Subcutaneous adipose tissue (tissue), 4 donors: ENCODE measurements around the gene RNF126. TPM values are rescaled to one million over a fixed set of nuclear protein-coding genes. Genes with fewer than 3 reads are reported as not detected.

Source experiments
- total RNA-seq, 4 donors: library from RNA; depleted of rRNA; stranded (reverse); fragments of >200 nt; gene quantifications; one replicate each; pipeline ENCODE4 v1.1.0, GENCODE V29; 2016
- TF ChIP-seq, protein P1 (sequence below): fragments of 450-650 bp; IDR thresholded peaks from one replicate; pipeline ENCODE4 v1.5.1; 2016; ENCODE audit warnings: low read depth, mild to moderate bottlenecking, control low read depth, antibody characterized with exemption, moderate library complexity

The RNF126 gene
- 10 to 100 TPM; 23.3 to 85.9 (median 31.1) TPM for total RNA-seq

DNA sequence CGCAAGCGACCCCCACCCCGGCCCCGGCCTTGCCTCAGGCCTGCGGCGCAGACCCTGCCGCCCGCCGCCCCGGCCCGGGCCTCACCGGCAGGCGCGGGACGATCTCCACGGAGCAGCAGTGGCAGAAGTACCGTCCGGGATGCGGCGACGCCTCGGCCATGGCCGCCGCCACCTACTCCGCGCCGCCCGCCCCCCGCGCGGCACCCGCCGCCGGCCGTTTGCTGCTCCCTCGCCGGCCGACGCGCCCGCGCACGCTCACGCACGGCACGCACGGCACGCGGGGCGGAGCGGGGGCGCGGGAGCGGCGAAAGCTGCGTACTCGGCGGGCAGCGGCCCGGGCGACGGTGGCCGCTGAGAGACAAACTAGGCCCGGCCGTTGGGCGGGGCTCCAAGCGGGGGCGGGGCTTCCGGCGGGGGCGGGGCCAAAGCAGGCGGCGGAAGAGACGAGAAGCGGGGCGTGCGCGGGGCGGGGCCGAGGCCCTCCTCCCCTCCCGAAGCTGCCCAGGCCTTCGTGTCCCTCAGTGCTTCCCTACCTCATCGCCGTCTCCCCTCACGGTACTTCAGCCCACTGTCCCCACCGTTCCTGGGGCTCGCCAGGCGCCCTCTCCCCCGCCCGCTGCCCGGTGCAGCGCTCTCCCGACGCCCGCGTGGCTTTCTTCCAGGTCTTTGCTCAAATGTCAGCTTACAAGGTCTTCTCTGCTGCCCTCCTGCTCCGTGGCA is at the start of gene RNF126:
RNF126 (minus strand) TSS at position 253 of the 720 bp plus-strand sequence; CDS start at position 160, 93 bp downstream.
- TF ChIP-seq, protein P1, sequence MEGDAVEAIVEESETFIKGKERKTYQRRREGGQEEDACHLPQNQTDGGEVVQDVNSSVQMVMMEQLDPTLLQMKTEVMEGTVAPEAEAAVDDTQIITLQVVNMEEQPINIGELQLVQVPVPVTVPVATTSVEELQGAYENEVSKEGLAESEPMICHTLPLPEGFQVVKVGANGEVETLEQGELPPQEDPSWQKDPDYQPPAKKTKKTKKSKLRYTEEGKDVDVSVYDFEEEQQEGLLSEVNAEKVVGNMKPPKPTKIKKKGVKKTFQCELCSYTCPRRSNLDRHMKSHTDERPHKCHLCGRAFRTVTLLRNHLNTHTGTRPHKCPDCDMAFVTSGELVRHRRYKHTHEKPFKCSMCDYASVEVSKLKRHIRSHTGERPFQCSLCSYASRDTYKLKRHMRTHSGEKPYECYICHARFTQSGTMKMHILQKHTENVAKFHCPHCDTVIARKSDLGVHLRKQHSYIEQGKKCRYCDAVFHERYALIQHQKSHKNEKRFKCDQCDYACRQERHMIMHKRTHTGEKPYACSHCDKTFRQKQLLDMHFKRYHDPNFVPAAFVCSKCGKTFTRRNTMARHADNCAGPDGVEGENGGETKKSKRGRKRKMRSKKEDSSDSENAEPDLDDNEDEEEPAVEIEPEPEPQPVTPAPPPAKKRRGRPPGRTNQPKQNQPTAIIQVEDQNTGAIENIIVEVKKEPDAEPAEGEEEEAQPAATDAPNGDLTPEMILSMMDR = no peak

DNA sequence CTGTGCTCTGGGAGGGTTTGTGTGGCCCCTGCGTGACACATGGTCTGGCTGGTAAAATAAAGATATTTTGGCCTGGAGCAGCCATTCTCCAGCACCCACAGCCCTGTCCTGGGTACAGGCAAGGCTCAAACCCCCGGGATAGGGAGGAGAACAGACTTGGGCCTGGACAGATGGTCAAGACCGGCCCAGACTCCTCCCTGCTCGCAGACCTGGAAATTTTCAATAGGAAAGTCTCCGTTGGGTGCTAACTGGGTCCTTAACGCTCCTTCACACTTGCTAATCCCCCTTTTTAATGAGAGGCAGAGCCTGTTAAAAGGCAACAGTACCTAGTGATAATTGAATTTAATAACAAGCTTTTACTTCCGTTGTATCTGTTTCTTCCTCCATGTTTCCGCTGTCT is 48.2 kb upstream of the RNF126 start:
- TF ChIP-seq, protein P1 = no peak

DNA sequence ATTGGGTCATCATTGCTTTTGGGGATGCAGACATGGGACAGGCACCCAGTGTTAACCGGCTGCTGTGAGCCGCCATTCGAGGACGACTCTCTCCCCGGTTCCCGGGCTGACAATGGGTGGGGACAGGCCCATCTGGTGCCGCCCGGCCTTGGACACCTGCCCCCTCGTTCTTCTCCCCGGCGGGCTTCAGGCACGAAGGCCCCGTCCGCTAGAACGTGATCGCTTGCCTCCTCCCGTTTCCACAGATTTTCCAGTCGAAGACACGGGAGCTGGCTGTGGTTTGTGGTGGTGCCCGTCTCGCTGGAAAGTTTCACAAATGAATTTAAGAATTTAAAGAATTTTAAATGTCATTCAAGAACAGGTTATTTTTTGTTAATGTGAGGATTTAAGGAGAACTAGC is 47.8 kb upstream of the RNF126 start:
- TF ChIP-seq, protein P1 = no peak

DNA sequence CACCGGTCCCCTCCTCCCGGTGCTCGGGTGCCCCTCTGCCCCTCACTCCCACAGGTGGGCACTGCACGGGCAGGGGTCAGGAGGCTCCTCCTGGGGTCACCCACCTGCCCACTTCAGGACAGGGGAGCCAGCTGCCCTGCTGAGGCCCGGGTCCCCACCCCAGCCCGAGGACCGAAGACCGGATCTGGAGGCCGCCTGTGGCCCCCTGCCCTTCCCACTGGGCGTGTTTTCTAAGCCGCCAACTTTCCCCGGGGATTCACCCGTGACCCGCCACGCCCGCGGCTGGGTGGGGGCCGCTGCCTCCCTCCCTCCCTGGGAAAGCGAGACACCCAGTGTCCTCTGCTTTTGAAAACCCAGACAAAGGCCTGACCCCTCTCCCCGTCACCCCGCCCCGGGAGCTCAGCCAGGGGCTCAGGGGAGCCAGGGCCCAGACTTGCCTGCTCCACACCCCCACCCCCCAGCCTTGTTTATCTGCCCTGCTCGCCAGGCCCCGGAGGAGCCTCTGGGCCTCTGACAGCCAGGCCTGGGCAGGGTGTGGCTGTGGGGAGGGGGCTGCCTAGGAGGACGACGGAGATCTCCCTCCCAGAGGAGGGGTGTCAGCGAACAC is 47.1 kb upstream of the RNF126 start:
- TF ChIP-seq, protein P1 = no peak

DNA sequence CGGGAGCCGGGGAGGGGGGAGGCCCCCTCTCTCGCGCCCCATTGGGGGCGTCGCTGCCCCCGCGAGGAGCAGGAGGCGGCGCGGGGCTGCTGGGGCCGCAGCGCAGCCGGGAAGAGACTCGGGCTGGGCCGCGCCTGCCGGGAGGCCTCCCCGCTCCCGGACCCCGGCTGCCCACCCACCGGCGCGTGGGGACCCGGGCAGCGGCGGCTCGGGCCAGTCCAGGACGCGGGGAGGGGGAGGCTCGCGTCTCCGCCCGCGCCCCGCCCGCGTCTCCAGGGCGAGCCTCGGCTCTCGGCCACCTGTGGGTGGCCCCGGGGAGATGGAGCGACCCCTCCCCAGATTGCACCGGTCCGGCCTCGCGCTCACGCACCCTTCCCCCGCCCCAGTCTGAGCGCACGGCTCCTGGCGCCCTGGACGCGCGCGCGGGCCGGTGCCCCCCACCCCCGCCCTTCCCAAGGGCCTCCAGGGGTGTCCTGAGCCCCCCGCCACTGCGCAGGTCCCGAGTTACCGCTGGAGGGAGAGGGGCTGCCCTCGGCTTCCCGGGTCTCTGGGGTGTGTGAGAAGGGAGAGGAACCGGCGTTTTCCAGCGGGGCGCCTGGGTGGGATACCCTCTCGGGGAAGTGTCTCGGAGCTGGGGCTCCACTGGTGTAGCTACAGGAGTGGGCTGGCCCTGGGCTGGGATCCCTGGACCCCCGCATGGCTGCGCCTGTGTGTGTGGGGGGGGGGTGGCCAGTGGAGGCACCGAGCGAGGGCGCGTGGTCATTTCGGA is 46.4 kb upstream of the RNF126 start:
- TF ChIP-seq, protein P1 = no peak

DNA sequence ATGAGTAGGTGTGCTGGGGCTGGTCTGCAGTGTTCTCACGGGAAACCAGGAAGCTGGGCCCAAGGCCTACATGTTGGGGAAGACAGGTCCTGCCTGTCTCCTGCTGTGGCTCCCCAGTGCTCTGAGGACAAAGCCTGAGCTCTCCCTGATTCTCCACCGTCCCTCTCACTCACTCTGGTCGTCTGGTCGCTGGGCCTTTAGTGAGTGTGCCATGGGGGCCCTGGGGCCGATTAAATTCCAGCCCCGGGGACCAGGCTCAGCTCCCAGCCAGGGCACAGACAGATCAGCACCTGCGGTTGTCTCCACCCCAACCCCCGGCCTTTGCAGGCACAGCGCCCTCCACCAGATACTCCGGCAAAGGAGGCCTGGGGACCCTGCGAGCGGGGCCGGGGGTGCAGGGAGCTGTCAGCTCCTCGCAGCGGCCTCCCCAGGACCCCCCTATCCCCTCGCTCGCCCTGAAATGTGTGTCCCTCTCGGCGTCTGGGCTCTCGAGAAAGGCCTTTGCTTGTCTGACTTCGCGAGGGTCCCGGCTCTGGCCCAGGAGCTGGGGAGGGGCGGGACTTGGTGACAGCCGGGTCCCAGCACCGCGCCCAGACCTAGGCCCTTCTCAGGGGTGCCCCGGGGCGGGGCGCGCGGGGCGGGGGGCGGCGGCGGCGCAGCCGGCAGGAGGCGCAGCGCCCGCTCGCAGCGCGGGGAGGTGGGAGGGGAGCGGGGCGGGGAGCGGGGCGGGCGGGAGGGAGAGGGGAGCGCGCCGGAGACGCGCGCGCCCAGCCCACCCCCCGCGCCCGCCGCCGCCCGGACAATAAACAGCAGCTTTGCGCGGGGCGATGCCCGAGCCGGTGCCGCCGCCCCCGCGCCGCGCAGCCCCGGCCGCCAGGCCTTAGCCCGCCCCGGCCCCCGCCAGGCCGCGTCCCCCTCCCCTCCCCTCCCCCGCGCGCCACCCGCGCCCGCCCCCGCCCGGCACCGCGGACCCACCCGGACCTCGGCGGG is 45.4 kb upstream of the RNF126 start, which contains the start of gene PALM:
PALM (plus strand) TSS at position 782 of the 990 bp plus-strand sequence. CDS start 212 bp downstream, outside the sequence.
- TF ChIP-seq, protein P1 = no peak
